GM19099 (cell line): ENCODE measurements around the gene CD164L2.

Experiments
- POLR2A ChIP-seq: IDR thresholded peaks from 3 replicates; pipeline ENCODE4 v1.6.1; 2011; ENCODE audit warnings: low read depth; ENCODE audit not compliant: insufficient read length; ENCODE audit errors: extremely low read depth

CD164L2 gene

DNA sequence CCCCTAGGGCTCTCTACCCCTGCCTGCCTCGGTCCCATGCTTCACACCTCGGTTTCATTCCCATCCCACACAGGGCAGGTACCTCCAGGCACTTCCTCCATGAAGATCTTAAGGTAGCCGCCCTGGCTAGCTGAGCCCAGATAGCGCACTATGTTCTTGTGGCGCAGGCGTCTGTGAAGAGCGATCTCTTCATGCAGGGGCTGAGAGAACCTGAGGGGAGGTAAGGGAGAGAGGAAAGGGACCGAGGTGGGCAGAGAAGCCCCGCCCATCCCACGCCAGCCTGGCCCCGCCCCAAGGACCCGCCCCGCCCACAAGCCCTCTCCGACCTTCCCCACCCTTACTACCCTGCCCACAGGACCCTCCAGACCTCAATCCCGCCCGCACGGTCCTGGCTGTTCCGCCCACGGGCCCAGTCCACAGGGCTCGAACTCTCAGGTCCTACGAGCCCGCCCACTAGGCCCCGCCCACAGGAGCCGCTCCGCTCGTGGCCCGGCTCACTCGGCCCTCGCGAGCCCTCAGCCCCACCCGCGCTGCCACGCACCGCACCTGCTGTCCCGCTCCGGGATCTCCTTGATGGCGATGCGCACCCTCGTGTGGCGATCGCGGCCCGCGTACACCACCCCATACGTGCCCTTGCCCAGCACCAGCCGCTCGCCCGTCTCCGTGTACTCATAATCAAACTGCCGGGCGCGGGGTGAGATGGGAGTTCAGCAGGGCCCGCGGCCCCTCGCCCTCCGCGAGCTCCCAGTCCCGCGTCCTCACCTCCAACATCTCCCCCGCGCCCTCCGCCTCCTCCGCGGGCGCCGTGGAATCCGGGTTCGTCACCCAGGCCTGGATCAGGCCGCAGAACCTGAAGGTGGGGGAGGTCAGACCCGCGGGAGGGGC lies 22.7 kb downstream of the CD164L2 start:
- TF ChIP-seq POLR2A, result no peak

DNA sequence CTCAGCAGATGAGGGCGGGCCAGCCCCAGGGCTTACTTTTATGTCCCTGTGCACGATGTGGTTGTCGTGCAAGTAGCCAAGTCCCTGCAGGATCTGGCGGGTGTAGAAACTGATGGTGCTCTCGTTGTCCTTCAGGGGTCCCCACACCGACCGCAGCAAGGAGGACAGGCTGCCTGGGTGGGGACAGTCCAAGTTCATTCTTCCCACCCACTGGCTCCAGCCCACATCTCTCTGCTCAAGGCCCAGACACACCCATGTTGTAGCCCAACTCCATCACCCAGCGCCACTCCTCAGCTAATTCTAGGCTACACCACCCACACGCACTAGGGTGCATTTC lies 23.3 kb downstream of the CD164L2 start:
- TF ChIP-seq POLR2A, result no peak

DNA sequence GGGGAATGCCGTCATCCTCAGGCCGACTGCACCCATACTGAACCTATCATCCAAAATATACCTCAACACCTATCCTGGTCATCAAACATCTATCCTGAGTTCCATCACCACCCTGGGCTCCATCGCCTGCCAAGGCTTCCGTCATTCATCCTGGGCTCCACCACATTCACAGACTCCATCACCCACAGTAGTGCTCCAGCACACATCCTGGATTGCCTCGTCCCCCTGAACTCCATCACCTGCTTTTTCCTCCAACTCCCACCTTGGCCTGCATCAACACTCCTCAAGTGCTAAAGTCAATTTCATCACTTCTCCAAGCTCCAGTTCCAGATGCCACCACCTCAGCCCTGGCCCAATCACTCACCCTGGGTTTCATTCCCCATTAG lies 24.2 kb downstream of the CD164L2 start:
- TF ChIP-seq POLR2A, result no peak

DNA sequence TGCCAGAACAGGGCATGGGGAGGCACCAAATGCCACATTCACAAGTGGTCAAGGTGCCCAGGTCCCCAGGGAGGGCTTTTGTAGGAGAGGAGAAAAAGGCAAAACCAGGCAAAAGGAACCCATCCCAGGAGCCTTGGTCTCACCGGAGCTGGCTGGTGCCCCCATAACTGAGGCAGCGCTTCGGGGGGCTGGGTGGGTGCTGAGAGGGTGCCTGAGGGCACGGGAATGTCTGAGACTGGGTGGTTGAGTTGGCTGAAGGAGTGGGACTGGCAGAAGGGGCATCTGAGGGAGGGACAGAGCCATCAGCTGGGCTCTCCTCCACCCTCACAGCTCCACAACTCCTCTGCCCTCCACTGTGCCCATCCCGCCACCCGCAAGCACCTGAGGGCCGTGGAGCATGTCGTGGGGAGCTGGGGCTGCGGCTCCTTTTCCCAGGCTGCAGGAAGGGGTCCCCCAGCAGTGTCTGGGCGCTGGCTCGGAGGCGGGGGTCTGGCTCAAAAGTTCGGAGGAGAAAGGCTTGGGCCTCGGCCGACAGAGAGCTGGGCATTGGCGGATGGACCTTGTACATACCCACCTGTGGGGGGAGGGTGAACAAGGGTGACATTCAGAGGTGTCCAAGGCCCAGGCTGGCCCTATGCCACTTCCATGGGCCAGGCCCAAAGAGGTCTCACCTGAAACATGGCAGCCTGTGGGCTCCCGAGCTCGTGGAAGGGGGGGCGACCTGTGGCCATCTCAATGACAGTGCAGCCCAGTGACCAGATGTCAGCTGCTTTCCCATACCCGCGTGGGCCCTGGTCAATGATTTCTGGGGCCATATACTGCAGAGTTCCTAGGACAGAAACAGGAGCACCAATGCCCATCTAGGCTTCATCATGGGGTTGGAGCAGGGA lies 24.9 kb downstream of the CD164L2 start:
- TF ChIP-seq POLR2A, result no peak

DNA sequence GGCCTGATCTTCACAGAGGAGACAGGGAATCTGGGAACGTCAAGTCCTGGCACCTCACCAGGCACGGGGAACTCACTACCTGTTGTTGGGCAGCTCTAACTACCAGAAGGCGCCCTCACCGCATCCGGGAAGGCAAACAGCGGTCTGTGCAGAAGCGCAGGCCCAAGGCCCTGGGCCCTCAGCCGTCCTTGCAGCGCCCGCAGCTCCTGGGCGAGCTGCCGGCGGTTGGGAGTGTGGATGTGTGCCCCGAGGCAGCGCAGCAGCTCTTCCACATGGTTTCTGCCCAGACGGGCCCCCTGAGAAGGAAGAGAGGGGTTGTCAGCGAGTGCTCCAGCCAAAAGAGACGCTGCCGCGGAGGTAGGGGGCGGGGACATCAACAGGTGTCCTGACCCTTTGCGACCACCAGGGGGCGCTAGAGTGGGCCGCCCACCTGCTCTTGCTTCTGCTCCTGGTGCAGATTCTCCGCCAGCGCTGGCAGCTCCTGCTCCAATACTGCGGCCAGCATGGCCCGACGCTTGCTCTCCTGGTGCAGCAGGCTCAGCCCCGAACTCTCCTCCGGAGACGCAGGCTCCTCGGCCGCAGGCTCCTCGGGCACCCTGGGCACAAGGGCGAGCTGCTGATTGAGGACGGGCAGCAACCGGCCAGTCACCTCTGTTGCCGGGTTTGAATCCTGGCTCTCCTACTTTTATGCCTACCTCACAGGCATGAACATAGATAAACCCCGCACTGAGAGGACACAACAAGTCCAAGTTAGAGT lies 25.7 kb downstream of the CD164L2 start:
- no peak for TF ChIP-seq POLR2A

DNA sequence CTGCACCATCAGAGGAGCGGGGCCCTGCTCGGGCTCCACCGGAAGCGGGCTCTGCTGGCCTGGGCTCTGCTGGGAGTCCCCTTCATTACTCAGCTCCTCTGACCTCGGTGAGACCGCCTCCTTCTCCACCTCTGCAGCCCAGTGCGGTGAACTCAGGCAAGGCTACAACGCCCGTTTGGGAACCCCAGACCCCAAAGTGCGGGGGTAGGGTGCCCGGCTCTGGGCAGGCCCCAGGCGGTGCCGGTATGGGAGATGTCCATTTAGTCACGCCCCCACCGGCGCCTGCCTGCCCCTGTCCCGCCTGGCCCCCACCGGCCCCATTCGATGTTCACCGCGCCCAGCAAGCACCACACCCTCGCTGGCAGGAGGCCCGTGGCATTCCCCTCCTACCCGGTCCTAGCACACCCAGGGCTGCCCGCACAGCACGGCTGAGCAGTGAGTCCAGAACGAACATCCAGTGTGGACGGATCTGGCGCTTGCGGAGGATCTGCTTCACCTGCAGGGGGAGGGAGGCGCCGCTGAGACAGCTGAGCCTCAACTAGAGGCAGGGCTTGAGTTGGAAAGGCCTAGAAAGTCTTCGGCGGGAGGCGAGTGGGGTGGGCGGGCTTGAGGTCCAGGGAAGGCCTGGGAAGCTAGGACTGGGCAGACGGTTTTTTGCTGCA lies 26.4 kb downstream of the CD164L2 start:
- no peak for TF ChIP-seq POLR2A

DNA sequence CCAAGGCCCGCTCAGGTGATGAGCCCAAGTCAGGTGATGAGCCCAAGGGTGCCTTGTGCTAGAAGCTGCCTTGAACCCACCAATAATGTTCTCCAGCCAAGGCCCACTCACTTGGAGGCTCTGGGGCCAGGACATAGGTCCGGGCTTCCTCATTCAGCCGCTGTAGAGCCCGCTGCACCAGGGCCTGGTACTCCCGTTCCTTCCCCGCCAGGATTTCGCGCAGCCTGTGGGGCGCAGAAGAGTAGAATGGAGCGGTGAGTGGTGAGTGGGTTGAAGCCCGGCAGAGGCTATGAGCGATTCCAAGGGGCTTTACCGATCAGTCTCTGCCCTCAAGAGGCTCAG lies 26.9 kb downstream of the CD164L2 start:
- TF ChIP-seq POLR2A, result no peak

DNA sequence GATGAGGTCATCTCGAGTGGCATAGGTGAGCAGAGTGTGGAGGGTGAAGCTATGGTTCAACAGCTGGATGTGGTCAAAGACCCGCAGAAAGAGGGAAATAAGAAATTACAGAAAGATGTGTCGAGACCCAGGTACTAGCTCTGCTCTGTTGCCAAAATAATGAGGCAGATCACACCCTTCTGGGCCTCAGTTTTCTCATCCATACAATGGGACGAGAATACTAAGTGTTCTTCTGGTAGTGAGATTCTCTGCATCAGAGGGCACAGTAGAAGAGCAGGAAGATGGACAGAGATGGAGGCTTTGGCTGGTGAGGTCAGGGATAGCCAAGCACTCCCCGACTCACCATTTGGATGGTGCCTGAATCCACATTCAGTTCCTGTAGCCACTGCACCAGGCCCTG lies 27.4 kb downstream of the CD164L2 start:
- no peak for TF ChIP-seq POLR2A

DNA sequence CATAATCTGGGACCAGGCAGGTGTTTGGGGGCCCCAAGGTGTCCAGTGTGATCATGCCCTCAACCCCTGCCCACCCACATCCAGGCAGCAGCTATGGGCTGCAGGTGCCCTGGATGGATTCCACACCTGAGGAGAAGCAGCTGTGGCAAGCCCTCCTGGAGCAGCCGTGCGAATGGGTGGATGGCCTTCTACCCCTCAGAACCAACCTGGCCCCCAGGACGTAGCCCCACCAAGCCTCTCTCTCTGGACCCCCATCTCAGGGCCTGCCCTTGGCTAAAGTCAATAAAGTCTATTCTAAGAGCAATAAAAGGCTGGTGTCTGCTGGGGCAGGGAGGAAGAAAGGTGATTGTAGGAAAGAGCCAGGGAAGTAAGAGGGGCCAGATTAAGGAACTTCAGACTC lies 29.5 kb downstream of the CD164L2 start:
- no peak for TF ChIP-seq POLR2A

DNA sequence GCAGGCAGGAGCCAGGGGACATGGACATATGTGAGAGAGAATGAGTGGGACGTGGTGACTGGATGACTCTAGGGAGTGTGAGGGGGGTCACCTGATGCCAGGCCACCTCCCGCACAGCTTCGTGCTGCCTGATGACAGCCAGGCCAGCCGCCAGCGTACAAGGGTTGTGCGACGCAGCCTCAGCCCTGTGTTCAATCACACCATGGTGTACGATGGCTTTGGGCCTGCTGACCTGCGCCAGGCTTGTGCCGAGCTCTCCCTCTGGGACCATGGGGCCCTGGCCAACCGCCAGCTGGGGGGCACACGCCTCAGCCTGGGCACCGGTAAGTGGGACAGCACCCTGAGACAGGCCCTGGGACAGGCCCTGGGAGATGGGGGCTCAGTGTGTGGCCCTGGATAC lies 30.0 kb downstream of the CD164L2 start:
- TF ChIP-seq POLR2A, result no peak

DNA sequence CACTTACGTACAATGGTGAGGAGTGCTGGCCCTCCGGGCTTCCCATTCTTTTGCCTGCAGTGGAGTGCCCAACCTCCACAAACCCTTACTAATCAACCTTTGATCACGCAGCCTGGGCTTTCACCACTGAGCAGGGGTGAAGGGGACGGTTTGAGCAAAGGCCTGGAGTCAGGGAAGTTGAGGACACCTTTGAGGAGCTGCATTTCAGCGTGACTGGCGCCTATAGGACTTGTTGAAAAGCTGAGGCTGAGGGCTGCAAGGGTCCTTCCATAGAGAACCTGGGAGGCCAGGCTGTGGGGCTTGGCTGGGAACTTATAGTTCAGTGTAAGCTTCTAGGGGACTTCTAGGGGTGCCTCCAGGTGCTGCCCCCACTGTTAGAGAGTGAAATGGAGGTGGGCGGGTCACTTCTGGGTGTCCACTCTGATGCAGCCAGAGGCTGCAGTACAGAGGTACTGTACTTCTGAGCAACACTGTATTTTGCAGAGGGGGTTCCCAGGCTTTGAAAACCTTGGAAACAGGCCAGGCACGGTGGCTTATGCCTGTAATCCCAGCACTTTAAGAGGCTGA lies 31.5 kb downstream of the CD164L2 start:
- TF ChIP-seq POLR2A, result no peak

DNA sequence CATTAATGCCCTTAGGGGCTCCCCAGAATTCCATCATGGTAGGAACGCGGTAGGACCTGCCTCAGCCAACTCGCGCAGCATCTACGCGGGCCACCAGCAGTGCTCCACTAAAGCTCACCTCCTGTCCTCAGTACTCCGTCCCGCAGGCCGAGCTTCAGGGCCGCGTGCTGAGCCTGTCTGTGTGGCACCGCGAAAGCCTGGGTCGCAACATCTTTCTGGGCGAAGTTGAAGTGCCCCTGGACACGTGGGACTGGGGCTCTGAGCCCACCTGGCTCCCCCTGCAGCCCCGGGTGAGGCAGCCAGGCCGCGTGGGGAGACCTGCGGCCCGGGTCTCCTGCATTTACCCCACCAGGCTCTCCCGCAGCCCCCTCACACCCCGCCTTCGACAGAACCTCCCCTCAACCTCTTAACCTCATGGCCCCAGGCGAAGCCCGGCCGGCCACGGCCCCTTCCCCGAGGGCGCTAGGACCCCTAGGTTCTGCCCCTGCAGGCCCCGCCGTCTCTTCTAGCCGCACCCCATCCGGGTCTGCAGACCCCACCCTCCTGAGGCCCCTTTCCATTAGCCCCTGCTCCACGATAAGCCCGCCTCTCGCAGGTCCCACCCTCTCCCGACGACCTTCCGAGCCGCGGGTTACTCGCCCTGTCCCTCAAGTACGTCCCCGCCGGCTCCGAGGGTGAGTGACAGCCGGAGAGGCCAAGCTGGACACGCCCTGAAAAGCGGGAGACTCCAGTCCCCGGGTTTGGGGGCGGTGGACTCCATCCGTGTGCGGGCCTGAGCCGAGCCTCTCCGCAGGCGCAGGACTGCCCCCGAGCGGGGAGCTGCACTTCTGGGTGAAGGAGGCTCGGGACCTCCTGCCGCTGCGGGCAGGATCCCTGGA lies 32.2 kb downstream of the CD164L2 start:
- no peak for TF ChIP-seq POLR2A

DNA sequence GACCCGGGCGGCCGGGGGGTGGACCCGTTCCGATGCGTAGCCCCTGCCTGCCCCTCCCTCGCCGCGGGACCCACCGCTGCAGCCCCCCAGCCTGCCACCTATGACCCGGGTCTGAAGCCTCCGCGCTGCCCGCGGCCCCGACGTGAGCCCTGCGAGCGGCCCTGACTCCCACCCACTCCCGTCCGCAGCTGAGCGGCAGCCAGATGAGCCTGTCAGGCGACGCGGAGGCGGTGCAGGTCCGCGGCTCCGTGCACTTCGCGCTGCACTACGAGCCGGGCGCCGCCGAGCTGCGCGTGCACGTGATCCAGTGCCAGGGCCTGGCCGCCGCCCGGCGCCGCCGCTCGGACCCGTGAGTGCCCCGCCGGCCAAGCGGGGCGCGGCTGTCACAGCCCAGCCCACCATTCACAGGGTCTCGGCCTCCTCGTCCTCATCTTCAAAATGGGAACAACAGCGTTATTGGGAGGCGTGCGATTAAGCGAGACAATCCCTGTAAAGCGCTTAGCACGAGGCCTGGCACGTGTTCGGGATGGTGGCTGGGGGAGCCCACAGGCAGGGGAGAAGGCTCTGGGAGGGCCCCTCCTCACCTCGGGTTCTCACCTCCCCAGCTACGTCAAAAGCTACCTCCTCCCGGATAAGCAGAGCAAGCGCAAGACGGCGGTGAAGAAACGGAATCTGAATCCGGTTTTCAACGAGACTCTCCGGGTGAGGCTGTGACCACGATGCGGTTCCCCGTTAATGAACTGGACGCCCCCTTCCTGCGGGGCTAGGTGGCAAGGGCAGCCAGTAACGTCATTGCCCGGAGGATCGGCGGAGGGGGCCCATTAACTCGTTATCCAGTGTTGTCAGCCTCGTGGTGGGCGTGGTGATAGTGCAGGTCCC lies 33.1 kb downstream of the CD164L2 start:
- no peak for TF ChIP-seq POLR2A
